ENCODE measurements around the gene SPTAN1.
"Not testable (repeated sequence)": the region's sequence is repeated elsewhere in the genome, so short reads cannot be mapped to it uniquely, and the experiment has no call there.

The SPTAN1 gene

GRCh38 chr9:128575469-128575868 is 23.1 kb downstream of the SPTAN1 start:
- no peak for DNase-seq (ENCODE audit: low spot score)
- H3K36me3 ChIP-seq (ENCODE audit: low read depth): peaks cover 90% of the 10 kb centered on the region

GRCh38 chr9:128575916-128576315 is 23.5 kb downstream of the SPTAN1 start:
- no peak for DNase-seq (ENCODE audit: low spot score)
- ATAC-seq (ENCODE audit: low read depth): no peak
- H3K27me3 ChIP-seq (ENCODE audit: insufficient read depth, poor library complexity, severe bottlenecking): no peaks in the 10 kb centered on the region
- TF ChIP-seq CTCF (IDR thresholded peaks at IDR 0.05; ENCODE audit: poor library complexity, severe bottlenecking): no peak
- no peaks in the 10 kb centered on the region for H3K4me1 ChIP-seq (ENCODE audit: insufficient read depth, poor library complexity, severe bottlenecking)
- peaks cover 94% of the 10 kb centered on the region for H3K36me3 ChIP-seq (ENCODE audit: low read depth)
- H3K4me3 ChIP-seq (ENCODE audit: severe bottlenecking): no peak overlapping the region
- no peaks in the 10 kb centered on the region for H3K9me3 ChIP-seq (ENCODE audit: severe bottlenecking)
- no peak overlapping the region for H3K27ac ChIP-seq (ENCODE audit: poor library complexity, severe bottlenecking)

More at GRCh38 chr9:128575469-128575868, 23.1 kb downstream of the SPTAN1 start:
- Histone ChIP-seq H3K27me3 (ENCODE audit: insufficient read depth, poor library complexity, severe bottlenecking) (no peaks in the 10 kb centered on the region), H3K27ac (ENCODE audit: poor library complexity, severe bottlenecking) (no peak overlapping the region), H3K4me1 (ENCODE audit: insufficient read depth, poor library complexity, severe bottlenecking) (no peaks in the 10 kb centered on the region), H3K4me3 (ENCODE audit: severe bottlenecking) (no peak overlapping the region), H3K9me3 (ENCODE audit: severe bottlenecking) (no peaks in the 10 kb centered on the region)
- no peak for ATAC-seq (ENCODE audit: low read depth)
- TF ChIP-seq CTCF (IDR thresholded peaks at IDR 0.05; ENCODE audit: poor library complexity, severe bottlenecking): no peak

GRCh38 chr9:128577206-128577605 is 24.8 kb downstream of the SPTAN1 start:
- Histone ChIP-seq H3K4me3 (ENCODE audit: severe bottlenecking) (no peak overlapping the region), H3K4me1 (ENCODE audit: insufficient read depth, poor library complexity, severe bottlenecking) (no peaks in the 10 kb centered on the region), H3K27ac (ENCODE audit: poor library complexity, severe bottlenecking) (no peak overlapping the region), H3K27me3 (ENCODE audit: insufficient read depth, poor library complexity, severe bottlenecking) (no peaks in the 10 kb centered on the region), H3K9me3 (ENCODE audit: severe bottlenecking) (no peaks in the 10 kb centered on the region), H3K36me3 (ENCODE audit: low read depth) (peaks cover 97% of the 10 kb centered on the region)
- ATAC-seq (ENCODE audit: low read depth): no peak
- DNase-seq (ENCODE audit: low spot score): no peak
- no peak for TF ChIP-seq CTCF (IDR thresholded peaks at IDR 0.05; ENCODE audit: poor library complexity, severe bottlenecking)

GRCh38 chr9:128579194-128579593 is 26.8 kb downstream of the SPTAN1 start:
- Histone ChIP-seq H3K4me1 (ENCODE audit: insufficient read depth, poor library complexity, severe bottlenecking) (no peaks in the 10 kb centered on the region), H3K27me3 (ENCODE audit: insufficient read depth, poor library complexity, severe bottlenecking) (no peaks in the 10 kb centered on the region), H3K4me3 (ENCODE audit: severe bottlenecking) (no peak overlapping the region), H3K27ac (ENCODE audit: poor library complexity, severe bottlenecking) (no peak overlapping the region), H3K9me3 (ENCODE audit: severe bottlenecking) (no peaks in the 10 kb centered on the region), H3K36me3 (ENCODE audit: low read depth) (peaks cover 100% of the 10 kb centered on the region)
- TF ChIP-seq CTCF (IDR thresholded peaks at IDR 0.05; ENCODE audit: poor library complexity, severe bottlenecking): no peak
- ATAC-seq (ENCODE audit: low read depth) (no peak), DNase-seq (ENCODE audit: low spot score) (no peak)

GRCh38 chr9:128580731-128581130 is 28.3 kb downstream of the SPTAN1 start:
- Histone ChIP-seq H3K27ac (ENCODE audit: poor library complexity, severe bottlenecking) (no peak overlapping the region), H3K36me3 (ENCODE audit: low read depth) (peaks cover 100% of the 10 kb centered on the region), H3K4me1 (ENCODE audit: insufficient read depth, poor library complexity, severe bottlenecking) (no peaks in the 10 kb centered on the region), H3K9me3 (ENCODE audit: severe bottlenecking) (no peaks in the 10 kb centered on the region), H3K4me3 (ENCODE audit: severe bottlenecking) (no peak overlapping the region), H3K27me3 (ENCODE audit: insufficient read depth, poor library complexity, severe bottlenecking) (no peaks in the 10 kb centered on the region)
- ATAC-seq (ENCODE audit: low read depth) (no peak), DNase-seq (ENCODE audit: low spot score) (no peak)
- TF ChIP-seq CTCF (IDR thresholded peaks at IDR 0.05; ENCODE audit: poor library complexity, severe bottlenecking): no peak

GRCh38 chr9:128585155-128585554 is 32.8 kb downstream of the SPTAN1 start:
- H3K4me3 ChIP-seq (ENCODE audit: severe bottlenecking); H3K27ac ChIP-seq (ENCODE audit: poor library complexity, severe bottlenecking); H3K27me3 ChIP-seq (ENCODE audit: insufficient read depth, poor library complexity, severe bottlenecking); DNase-seq (ENCODE audit: low spot score); H3K4me1 ChIP-seq (ENCODE audit: insufficient read depth, poor library complexity, severe bottlenecking); ATAC-seq (ENCODE audit: low read depth); H3K9me3 ChIP-seq (ENCODE audit: severe bottlenecking): not testable (repeated sequence)
- peaks cover 95% of the 10 kb centered on the region for H3K36me3 ChIP-seq (ENCODE audit: low read depth)

GRCh38 chr9:128586934-128587333 is 34.5 kb downstream of the SPTAN1 start:
- not testable (repeated sequence) for H3K4me1 ChIP-seq (ENCODE audit: insufficient read depth, poor library complexity, severe bottlenecking); H3K4me3 ChIP-seq (ENCODE audit: severe bottlenecking); H3K27ac ChIP-seq (ENCODE audit: poor library complexity, severe bottlenecking); H3K9me3 ChIP-seq (ENCODE audit: severe bottlenecking); DNase-seq (ENCODE audit: low spot score); ATAC-seq (ENCODE audit: low read depth); H3K27me3 ChIP-seq (ENCODE audit: insufficient read depth, poor library complexity, severe bottlenecking)
- H3K36me3 ChIP-seq (ENCODE audit: low read depth): peaks cover 95% of the 10 kb centered on the region

Measured in RWPE2 (cell line).